ENCODE measurements around the gene SKOR1.

Gene SKOR1

DNA sequence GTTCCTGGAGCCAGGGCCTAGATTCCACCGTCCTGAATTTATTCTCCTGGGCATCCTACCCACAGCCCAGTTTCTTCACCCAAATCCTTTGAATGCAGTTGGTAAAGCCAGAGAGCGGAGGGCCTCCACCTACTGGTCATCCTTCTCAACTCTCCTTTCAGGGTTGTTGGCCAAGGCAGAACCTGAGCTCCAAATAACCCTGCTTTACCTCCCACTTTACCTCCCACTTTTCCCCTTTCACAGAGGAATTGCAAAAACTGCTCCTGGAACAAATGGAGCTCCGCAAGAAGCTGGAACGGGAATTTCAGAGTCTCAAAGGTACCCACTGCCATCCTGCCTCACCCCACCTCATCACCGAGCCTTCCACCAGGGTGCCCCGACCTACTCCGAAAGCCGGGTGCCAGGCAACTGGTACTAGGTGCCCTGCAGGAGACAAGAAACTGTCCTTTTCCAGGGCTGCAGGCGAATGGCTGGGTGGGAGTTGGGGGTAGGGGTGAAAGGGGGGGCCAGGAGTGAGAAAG is 6.8 kb downstream of the SKOR1 start:
- no peak for DNase-seq (ENCODE audit: low read depth)

DNA sequence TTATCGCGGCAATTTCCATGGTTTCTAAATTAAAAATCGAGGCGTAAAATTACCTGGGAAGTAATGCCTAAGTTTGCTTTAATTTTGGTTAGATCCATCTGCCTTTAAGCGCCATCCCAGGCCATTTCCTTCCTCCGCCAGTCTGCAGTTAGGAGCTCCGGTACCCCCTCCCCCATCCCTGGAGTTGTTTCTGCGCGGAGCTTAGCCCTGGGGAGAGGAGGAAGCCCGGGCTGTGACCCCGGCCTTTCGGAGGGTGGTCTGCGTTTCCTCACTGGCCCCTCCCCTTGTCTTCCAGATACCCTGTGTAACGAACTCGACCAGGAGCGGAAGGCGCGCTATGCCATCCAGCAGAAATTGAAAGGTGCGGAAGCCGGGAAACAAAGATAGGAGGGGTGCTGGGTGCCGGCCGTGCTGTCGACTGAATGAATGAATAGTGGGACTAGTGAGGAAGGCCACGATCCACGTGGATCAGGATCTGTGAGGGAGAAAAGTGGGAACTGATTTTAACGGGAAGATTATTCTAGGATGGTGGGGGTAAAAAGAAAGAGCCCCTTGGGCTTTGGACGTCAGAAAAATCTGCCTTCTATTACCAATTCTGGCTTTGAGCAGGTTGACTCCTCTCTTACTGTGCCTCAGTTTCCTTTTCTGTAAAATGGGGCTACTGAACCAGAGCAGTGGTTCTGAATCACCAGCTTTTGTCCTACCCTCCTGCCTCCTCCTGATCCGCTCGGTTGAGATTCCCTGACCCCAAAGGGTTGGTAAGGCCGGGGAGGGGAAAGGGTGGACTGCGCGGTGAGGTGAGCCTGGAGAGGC is 7.8 kb downstream of the SKOR1 start:
- no peak for DNase-seq (ENCODE audit: low read depth)

DNA sequence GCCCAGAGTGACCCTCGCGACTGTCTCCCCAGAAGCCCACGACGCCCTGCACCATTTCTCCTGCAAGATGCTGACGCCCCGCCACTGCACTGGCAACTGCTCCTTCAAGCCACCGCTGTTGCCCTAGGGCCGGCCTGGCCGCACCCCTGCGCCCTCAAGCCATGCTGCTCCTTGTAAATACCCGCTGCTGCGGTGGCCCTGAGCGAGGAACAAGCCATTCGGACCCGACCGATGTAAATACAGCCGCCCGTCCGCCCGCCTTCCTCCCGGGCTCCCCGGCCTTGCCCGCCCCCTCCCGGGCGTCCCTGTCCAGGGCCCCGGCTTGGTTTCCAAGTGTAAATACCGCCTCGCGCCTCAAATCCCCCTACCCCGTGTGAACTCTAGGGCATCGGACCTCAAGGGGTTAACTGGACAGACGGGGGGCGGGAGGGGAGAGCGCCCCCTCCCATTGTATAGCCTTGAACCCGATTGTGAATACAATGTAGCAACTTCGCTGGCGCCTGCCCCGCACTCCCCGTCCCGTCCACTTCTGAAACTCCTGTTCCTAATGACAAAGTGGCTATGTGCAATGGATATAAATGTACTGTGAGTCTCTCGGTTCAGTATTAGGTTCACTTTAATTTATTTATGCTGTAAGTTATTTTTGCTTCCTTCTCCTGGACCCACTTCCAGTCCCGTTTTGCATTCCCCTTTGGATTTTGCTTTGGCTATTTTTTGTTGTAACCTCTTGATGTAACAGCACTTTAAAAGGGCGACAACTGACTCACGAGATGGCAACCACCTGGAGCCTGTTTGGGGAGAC is 8.6 kb downstream of the SKOR1 start:
- no peak for DNase-seq (ENCODE audit: low read depth)

DNA sequence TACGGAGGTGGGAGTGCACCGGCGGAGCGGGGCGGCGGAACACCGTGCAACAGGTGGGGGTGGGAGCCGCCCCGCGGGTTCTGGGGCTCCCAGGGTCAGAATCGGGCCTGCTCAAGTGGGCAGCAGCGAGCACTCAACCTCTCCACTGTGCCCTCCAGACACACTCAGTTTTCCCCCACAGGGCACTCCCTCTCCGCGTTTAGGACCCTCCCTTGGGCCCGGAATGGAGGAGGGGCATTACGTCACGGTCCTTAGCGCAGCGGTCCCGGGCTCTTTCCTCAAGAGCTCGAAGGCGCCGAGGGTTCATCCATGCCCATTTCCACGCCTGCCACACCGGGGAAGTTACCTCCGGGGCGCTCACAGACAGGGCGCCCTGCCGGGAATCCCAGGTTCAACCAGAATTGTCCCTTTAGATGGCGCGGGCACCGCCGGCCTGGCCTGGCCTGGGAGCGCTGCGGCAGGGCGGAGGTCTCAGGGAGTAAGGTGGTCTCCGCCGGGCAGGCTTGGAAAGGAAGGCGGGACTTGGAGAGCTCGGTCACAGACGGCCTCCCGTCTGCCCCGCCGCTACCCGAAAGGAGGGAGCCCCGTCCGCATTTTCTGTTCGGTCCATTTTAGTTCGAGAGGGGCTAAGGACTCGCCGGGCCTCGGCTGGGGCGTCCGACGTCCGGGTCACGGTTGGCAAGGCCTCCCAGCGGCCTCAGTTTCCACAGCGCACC is 9.4 kb downstream of the SKOR1 start:
- no peak for DNase-seq (ENCODE audit: low read depth)

DNA sequence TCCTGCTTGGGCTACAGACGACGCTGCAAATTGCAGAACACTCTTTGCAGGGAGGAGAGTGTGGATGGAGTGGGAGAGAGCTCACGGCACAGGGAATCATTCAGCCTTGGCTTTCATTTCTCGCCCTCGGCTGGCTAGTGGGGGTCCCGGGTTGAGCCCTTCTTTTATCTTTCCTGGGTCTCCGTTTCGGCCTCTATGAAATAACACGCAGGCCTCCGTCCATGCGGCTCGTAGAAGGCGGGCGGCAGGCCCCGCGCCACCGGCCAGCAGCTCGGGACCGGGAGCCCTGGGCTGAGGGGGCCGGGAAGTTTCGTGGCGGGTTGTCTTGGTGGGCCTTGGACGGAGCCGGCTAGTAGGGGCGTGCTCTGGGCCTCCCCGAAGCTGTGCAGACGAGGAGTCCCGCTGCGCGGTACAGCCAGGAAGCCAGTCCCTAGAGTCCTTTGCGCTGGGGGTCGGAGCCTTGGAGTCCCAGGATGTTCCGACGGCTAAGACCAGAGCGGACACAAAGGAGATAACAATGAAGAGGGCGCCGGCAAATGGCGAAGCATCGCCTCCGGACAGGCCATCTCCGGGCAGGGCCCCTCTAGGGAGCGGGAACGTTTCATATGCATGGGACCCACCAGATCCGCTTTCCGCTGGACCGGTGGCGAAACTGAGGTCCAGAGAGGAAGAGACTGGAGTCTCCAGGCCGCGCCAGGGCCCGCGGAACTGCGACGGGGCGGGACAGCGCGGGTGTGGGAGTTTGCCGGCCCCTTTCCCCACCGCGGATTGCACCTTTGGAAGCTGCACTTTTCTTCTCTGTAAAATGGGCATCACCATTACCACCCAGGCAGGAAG is 10.2 kb downstream of the SKOR1 start:
- no peak for DNase-seq (ENCODE audit: low read depth)

DNA sequence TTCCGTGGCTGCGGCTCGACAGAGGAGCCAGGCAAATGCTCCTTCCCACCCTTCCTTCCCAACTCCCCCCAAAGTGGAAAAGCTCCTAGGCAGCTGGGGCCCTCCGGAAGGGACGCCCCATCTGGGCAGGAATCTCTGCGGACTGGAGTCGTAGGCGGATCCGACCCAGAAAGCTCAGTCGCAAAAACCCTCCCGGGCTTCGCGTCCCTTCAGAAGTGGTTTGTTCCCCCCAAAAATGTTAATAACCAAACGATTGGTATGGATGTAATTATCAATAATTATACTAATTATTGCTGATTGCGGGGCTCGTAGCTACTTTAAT is 10.8 kb downstream of the SKOR1 start:
- no peak for DNase-seq (ENCODE audit: low read depth)

DNA sequence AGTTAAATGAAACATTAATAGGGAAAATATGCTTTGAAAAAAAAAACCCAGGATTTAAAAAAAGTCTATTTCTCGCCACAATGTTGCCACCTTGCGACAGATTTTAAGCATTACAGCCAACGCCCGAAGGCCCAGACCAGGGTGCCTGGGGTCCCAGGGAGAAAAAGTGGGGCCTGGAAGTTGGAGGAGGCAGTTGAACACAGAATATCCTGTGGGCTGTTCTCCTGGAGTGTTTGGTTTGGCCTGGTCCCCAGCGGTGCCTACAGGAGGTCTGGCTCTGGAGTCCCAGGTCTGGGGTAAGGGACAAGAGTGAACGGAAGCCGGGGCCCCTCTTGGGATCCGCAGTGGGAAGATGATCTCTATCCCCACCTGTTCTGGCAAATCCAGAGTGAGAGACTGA is 11.2 kb downstream of the SKOR1 start:
- DNase-seq (ENCODE audit: low read depth), result no peak

DNA sequence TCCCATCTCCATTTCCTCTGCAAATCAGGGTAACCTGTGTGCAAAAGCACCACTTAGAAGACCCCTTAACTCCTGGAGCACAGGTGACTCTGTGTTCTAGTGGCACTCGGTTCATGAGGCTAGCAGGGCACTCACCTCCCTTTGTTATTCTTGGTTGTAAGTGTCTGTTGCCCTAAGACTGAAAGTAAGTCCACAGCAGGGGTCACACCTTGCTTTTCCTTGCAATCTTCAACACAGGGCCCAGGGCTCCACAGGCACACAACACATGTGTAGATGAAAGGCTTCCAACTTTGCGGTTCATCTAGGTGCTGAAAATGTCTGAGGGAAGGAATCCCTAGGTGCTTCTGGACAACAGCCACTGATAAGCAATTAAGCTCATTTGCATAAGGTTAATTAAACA is 11.6 kb downstream of the SKOR1 start:
- DNase-seq (ENCODE audit: low read depth), result no peak

DNA sequence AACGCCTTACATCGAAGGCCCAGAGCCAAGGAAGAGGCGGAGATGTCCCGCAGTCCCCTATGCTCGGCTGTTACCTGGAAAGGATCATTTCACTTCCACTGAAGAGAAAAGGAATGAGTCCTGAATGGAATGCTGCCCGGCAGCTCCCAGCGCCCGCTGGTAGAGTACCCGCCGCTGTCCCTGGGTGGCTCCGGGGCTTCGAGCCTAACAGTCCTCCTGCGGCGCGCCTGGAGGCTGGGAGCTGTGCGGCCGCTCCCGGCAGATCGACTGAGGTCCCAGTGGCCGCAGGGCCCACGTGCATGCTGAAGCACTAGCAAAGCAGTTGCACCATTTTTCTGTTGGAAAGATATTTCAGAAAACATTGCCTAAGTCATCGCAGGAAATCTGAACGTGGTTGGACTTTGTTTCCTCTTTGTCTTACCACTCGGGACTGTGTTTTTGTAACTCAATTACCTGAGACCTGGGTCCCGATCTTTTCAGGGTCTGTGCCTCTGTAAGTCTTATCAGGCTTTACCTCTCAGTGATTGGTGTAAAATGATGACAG is 13.6 kb downstream of the SKOR1 start:
- DNase-seq (ENCODE audit: low read depth), result no peak

DNA sequence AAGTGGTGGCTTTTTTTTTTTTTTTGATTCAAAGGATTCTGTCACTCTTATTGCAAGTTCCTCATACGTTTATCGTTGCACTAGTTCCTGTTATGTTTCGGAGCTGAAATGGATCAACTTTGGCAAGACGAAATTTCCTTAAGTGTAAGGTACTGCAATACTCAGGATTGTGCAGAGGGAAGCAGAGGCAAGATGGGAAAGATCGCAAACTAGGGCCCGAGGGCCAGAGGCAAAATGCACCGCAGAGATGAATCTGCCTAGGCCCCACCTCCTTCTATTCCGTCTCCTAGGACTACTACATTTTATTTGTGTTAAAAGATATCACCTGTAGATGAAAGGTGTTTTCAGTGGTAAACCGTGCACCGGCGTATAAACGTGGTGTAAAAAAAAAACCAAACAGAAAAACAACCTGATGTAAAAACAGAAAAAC is 14.2 kb downstream of the SKOR1 start:
- DNase-seq (ENCODE audit: low read depth), result no peak

DNA sequence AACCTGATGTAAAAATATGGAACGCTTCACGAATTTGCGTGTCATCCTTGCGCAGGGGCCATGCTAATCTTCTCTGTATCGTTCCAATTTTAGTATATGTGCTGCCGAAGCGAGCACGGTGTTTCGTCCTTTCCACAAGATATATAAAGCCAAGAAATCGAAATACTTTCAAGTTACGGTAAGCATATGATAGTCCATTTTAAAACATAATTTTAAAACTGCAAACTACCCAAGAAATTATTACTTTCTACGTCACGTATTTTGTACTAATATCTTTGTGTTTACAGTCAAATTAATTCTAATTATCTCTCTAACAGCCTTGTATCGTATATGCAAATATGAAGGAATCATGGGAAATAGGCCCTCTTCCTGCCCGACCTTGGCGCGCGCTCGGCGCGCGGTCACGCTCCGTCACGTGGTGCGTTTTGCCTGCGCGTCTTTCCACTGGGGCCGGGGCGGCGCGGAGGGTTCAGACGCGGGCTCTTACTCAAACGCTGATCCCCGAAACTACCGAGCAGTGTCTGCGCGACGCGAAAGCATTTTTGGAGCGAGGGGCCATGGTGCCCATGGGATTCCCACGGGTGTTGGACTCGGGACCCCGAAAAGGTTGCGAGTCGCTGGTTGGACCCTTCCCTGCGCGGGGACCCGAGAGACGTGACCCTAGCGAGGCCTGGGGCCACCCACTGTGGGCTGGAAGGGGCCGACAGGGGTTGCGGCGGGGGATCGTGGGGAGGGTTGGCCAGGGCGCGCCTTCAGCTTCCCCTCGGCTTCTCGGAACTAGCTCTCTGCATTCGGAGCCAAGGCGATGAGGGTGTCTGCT is 14.8 kb downstream of the SKOR1 start, which contains the start of gene RNU6-1:
Gene RNU6-1, minus strand, starts transcription at position 117 of the 820 bp plus-strand sequence.
- DNase-seq (ENCODE audit: low read depth), result peak; percentile 81

DNA sequence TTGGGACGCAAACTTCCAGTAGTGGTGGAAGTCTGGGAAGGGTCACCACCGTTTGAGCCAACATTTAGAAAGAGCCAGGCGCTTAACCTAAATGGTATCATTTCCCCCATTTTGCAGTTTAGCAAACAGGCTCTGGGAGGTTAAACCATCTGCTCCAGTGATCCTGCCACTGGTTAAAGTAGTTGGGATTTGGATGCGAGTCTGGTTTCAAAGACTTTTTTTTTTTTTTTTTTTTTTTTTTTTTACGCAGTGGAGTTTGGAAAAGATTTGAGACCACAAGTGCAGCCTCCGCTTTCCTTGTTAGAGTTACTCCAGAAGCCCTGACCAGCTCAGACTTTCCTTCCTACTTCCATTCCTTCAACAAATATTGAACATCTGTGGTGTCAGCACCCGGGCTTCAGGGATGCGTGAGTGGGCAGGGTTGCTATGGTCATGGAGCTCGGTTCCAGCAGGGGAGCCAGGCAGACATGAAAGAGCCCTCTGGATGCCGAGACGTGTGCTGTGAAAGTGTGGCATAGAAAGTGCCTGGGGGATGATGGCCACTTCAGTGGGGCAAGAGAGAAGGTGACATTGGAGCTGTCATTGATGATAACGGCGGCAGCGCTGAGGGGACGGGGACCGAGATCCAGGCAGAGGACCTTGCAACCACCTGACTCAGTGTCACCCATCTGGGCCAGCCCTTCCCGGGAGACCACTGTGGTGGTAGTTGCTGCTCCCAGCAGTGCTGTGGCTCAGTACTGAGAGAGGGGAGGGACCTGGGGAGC is 15.6 kb downstream of the SKOR1 start:
- no peak for DNase-seq (ENCODE audit: low read depth)

DNA sequence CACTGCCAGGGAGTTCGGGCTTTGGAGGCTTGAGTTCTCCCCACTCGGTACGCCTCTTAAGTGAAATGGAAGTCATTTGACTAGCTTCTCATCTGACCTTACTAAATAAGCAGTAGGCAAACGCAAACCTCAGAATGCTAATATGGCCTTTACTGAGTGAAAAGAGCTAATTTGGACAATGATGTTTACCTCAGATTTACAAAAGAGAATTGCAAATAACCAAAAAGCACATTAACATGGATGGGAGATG is 16.1 kb downstream of the SKOR1 start:
- DNase-seq (ENCODE audit: low read depth), result no peak

DNA sequence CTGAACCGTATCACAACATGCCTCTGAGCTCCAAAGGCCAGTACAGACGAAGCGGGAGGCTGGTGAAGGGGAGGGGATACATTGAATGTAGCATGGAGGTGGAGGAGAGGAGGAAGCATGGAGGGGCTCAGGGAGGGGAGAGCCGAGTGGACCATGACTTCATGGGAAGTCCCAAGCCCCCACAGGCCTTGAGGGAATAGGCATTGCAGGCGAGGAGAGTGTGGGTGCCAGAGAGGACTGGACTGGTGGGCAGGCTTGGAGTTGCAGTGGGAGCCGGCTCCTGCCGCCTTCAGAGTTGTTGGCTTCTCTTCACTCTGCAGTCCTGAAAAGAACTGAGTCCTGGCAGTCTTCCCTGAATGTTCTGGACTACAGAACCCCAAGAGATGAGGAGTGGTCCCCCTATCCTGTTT is 17.8 kb downstream of the SKOR1 start:
- no peak for DNase-seq (ENCODE audit: low read depth)

DNA sequence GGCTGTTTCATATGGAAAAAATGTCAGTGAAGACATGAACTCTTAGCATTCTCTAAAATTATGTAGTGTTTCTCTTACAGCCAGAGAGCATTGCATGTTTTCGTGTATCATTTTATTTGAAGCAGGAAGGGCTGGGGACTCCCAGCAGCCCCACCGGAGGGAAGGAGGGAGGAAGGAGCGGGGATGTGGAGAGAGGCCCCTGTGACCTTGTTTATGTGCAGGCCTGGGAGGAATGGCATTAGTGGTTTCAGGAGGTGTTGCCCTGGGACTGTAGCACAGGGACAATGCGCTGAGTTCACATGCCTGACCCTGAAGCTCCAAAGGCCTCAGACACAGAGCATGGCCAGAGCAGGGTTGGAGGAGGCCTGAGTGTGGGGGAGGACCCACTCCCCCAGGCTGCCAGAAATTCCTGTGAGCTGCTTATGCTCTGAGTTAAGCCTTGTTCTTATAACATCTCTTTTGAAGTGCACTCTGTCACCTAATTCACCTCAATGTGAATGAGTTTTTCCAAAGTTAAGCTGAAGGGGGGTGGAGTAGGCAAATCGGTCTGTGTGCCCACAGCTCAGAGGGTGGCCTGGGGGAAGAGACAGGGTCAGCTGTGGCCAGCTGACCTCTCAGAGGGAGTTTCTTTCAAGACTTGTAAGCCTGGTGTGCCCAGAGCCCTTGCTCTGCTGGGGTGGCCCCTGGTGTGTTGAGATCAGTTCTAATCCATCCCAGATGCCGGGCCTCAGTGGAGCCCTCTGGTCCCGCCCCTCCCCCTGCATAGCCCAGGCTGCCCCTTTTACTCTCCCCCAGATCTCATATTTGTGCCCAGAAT is 18.5 kb downstream of the SKOR1 start:
- no peak for DNase-seq (ENCODE audit: low read depth)

DNA sequence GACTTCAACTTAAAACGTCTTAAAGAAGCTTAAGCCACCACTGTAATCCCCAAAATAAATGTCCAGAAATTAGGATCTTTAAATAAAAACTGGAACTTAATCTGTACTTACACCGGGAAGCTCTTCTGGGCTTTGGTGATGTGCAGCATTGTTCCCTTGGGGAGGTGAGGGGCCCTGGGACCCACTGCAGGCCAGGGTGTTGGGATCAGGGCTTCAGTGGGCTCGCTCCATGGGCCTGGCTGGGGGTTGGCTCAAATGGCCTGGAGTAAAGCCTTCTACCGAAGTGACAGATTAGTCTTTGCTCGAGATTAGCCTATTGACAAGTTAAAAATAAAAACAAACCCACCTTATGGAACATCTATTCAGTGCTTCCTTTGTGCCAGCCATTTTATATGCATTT is 20.7 kb downstream of the SKOR1 start:
- no peak for DNase-seq (ENCODE audit: low read depth)

DNA sequence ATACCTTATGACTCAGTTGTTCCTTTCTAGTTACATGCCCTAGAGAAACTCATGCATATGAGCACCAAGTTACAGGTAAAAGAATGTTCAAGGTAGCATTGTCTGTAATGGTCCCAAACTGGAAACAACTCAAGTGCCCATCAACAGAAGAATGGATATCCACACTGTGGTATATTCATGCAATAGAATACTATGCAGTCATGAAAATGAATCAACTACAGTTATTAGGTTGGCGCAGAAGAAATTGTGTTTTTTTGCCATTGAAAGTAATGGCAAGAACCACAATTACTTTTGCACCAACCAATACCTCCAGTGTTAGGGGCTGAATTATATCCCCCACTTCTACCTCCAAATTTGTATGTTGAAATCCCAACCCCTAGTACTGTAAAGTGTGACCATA is 24.2 kb downstream of the SKOR1 start:
- DNase-seq (ENCODE audit: low read depth), result no peak

DNA sequence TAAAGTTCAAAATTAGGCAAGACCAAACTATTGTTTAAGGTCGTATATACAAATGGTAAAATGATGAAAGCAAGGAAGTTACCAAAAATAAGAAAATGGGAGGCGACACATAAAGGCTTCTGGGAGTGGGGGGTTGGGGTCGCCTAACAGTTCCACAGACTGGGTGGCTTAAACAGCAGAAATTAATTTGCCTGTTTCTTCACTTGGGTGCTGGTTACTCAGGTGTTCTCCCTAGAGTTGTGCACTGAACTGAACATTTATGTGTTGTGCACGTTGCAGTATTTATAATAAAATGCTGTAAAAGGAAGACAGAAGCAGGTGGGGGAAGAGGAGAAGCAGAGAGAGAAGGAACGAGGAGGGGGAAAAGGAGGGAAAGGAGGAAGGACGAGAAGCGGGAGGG is 25.0 kb downstream of the SKOR1 start:
- DNase-seq (ENCODE audit: low read depth), result no peak

DNA sequence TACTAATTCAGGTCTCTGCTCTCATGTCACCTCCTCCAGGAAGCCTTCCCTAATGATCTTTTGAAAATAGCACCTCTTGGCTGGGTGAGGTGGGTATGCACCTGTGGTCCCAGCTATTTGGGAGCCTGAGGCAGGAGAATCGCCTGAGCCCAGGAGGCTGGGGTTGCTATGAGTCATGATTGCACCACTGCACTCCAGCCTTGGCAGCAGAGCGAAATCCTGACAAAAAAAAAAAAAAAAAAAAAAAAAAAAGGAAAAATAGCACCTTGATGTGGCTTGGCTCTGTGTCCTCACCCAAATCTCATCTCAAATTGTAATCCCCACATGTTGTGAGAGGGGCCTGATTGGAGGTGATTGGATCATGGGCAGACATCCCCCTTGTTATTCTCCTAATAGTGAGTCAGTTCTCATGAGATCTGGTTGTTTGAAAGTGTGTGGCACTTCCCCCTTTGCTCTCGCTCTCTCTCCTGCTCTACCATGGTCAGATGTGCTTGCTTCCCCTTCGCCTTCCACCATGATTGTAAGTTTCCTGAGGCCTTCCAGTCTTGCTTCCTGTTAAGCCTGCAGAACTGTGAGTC is 25.8 kb downstream of the SKOR1 start:
- no peak for DNase-seq (ENCODE audit: low read depth)
